SK-N-SH (cell line): ENCODE data around the gene PPP1R15A. TPM values are rescaled to one million over a fixed set of nuclear protein-coding genes. Genes with fewer than 3 reads are reported as not detected.

Experiments
- CTCF ChIA-PET: fragments of 300-600, 350-600 bp; formaldehyde crosslinking; extraction: SDS; loops from one replicate; lab custom pipeline; 2021; lab: Yijun Ruan, JAX
- POLR2A ChIA-PET: fragments of 350-600 bp; sonication (Branson Sonifier 250); formaldehyde crosslinking; extraction: SDS; loops from one replicate; lab custom pipeline; 2020; ENCODE audit warnings: antibody characterized with exemption, inconsistent platforms; lab: Yijun Ruan, JAX
- DNase-seq: peaks from one replicate; pipeline ENCODE4 v3.0.0; 2012
- H2AFZ ChIP-seq: fragments of 200-600 bp; sonication (generic); 2 replicates; pipeline ENCODE4 v1.8.1; 2016; ENCODE audit warnings: antibody characterized with exemption, mild to moderate bottlenecking, low read depth
- H3F3A ChIP-seq: fragments of 200-600 bp; sonication (generic); replicated peaks from 2 replicates; pipeline ENCODE3; 2016; ENCODE audit warnings: antibody characterized with exemption, mild to moderate bottlenecking; ENCODE audit not compliant: insufficient read depth
- H3K27ac ChIP-seq, 2 experiments: fragments of 200-500 bp in 1 of 2; fragments of 200-600 bp in 1 of 2; sonication (Bioruptor generic) in 1 of 2; sonication (generic), shearing (Covaris generic) in 1 of 2; 2 replicates each; pipeline versions ENCODE4 v1.5.1 to v1.6.1; 2014 to 2016; ENCODE audit warnings: low read depth in 2 of 2, inconsistent platforms in 1 of 2, low read length in 1 of 2, mild to moderate bottlenecking in 1 of 2, mixed read lengths in 1 of 2
- H3K27me3 ChIP-seq: fragments of 200-600 bp; sonication (generic), shearing (Covaris generic); 2 replicates; pipeline ENCODE4 v1.6.1; 2016; ENCODE audit warnings: mixed run types; ENCODE audit not compliant: insufficient read depth
- H3K36me3 ChIP-seq, 2 experiments: fragments of 200-500 bp in 1 of 2; fragments of 200-600 bp in 1 of 2; sonication (Bioruptor generic) in 1 of 2; sonication (generic) in 1 of 2; replicated peaks in 1 of 2; 2 replicates each; pipeline versions ENCODE3 to v1.5.1; 2014 to 2016; ENCODE audit warnings: low read length in 1 of 2, mild to moderate bottlenecking in 1 of 2; ENCODE audit not compliant: insufficient read depth in 2 of 2, control insufficient read depth in 1 of 2
- H3K4me1 ChIP-seq, 2 experiments: fragments of 200-500 bp in 1 of 2; fragments of 200-600 bp in 1 of 2; sonication (Bioruptor generic) in 1 of 2; sonication (generic), shearing (Covaris generic) in 1 of 2; 2 replicates each; pipeline versions ENCODE4 v1.5.1 to v1.6.1; 2014 to 2016; ENCODE audit warnings: low read depth in 1 of 2, low read length in 1 of 2, mixed run types in 1 of 2; ENCODE audit not compliant: insufficient read depth in 2 of 2, control insufficient read depth in 1 of 2
- H3K4me2 ChIP-seq: fragments of 200-600 bp; sonication (generic), shearing (Covaris generic); 2 replicates; pipeline ENCODE4 v1.6.1; 2017; ENCODE audit warnings: mixed run types
- H3K4me3 ChIP-seq, 2 experiments: fragments of 200-500 bp in 1 of 2; fragments of 200-600 bp in 1 of 2; sonication (Bioruptor generic) in 1 of 2; sonication (generic), shearing (Covaris generic) in 1 of 2; 2 replicates each; pipeline versions ENCODE4 v1.5.1 to v1.8.1; 2014 to 2016; ENCODE audit warnings: low read depth in 2 of 2, inconsistent platforms in 1 of 2, low read length in 1 of 2, mild to moderate bottlenecking in 1 of 2, mixed read lengths in 1 of 2, moderate library complexity in 1 of 2
- H3K79me2 ChIP-seq: fragments of 200-600 bp; sonication (generic); 2 replicates; pipeline ENCODE4 v1.8.1; 2017; ENCODE audit warnings: mild to moderate bottlenecking; ENCODE audit not compliant: insufficient read depth
- H3K9ac ChIP-seq: fragments of 200-600 bp; sonication (generic); 2 replicates; pipeline ENCODE4 v1.6.1; 2017; ENCODE audit warnings: mixed run types
- H3K9me2 ChIP-seq: fragments of 200-600 bp; sonication (generic); 2 replicates; pipeline ENCODE4 v1.6.1; 2017; ENCODE audit warnings: mixed run types
- H3K9me3 ChIP-seq: fragments of 200-600 bp; sonication (generic); 2 replicates; pipeline ENCODE4 v1.6.1; 2017; ENCODE audit warnings: mixed run types, mild to moderate bottlenecking, moderate library complexity
- H4K20me1 ChIP-seq: fragments of 200-600 bp; sonication (generic); 2 replicates; pipeline ENCODE4 v1.6.1; 2017; ENCODE audit warnings: mild to moderate bottlenecking, mixed run types; ENCODE audit not compliant: insufficient read depth
- ELF1 ChIP-seq: IDR thresholded peaks from 2 replicates; pipeline ENCODE4 v1.4.0; 2012
- FOXJ3 ChIP-seq: sonication (generic); formaldehyde crosslinking; IDR thresholded peaks from 2 replicates; pipeline ENCODE4 v1.5.1; 2020; ENCODE audit warnings: mild to moderate bottlenecking, missing genetic modification reagents
- GABPA ChIP-seq: IDR thresholded peaks from 2 replicates; pipeline ENCODE4 v1.4.0; 2012; ENCODE audit warnings: low read depth, mild to moderate bottlenecking
- GATA2 ChIP-seq: sonication (generic); formaldehyde crosslinking; IDR thresholded peaks from 2 replicates; pipeline ENCODE4 v1.5.0; 2020; ENCODE audit warnings: mild to moderate bottlenecking, missing genetic modification reagents
- IRF3 ChIP-seq: fragments of 150-350 bp; IDR thresholded peaks from 2 replicates; pipeline ENCODE4 v1.6.1; 2016; ENCODE audit warnings: mild to moderate bottlenecking, low read depth, low read length
- MEF2A ChIP-seq: IDR thresholded peaks from 2 replicates; pipeline ENCODE4 v1.4.0; 2012; ENCODE audit warnings: low read depth, borderline replicate concordance
- NFIC ChIP-seq: IDR thresholded peaks from 2 replicates; pipeline ENCODE4 v1.4.0; 2012; ENCODE audit warnings: borderline replicate concordance
- PBX3 ChIP-seq: IDR thresholded peaks from 2 replicates; pipeline ENCODE4; 2012
- POLR2AphosphoS5 ChIP-seq: IDR thresholded peaks from 2 replicates; pipeline ENCODE4 v1.6.1; 2012; ENCODE audit warnings: low read depth, low read length
- RCOR1 ChIP-seq: fragments of 150-350 bp; IDR thresholded peaks from 2 replicates; pipeline ENCODE4 v1.6.1; 2017; ENCODE audit warnings: antibody characterized with exemption, low read length
- REST ChIP-seq: IDR thresholded peaks from 2 replicates; pipeline ENCODE4 v1.6.1; 2012; ENCODE audit warnings: mild to moderate bottlenecking, low read depth, low read length, moderate library complexity
- RFX5 ChIP-seq: IDR thresholded peaks from 2 replicates; pipeline ENCODE4 v1.6.1; 2012; ENCODE audit warnings: mild to moderate bottlenecking, improper control_type of control experiment, low read length
- RXRA ChIP-seq: IDR thresholded peaks from 2 replicates; pipeline ENCODE4 v1.4.0; 2012; ENCODE audit warnings: low read depth, mild to moderate bottlenecking, borderline replicate concordance
- TCF12 ChIP-seq: IDR thresholded peaks from 2 replicates; pipeline ENCODE4 v1.4.0; 2012
- USF2 ChIP-seq: fragments of 150-350 bp; IDR thresholded peaks from 2 replicates; pipeline ENCODE4 v1.6.1; 2017; ENCODE audit warnings: antibody characterized with exemption, low read length, low read depth, borderline replicate concordance
- YY1 ChIP-seq: IDR thresholded peaks from 2 replicates; pipeline ENCODE4 v1.4.0; 2012; ENCODE audit warnings: low read depth, mild to moderate bottlenecking
- WGBS: methylation state at CpG from one replicate; pipeline ENCODE4 v1.1.6; 2017; ENCODE audit warnings: low lambda C conversion rate; 5-methylcytosine and 5-hydroxymethylcytosine counted together
- polyA plus RNA-seq, 3 experiments: library from polyadenylated mRNA; depleted of rRNA; stranded (reverse); fragments of >200 nt; gene quantifications; 2 replicates each; pipeline ENCODE4 v1.2.3, GENCODE V29; 2012

Gene PPP1R15A
- polyA plus RNA-seq, 1 of the 3 experiments (the other 2 are of a cell fraction): 73.7 TPM

- CTCF ChIA-PET: interaction anchor here (1.1 kb wide), 1 partner anchor 33 kb away, joined by 3 read pairs; no protein-coding TSS in a partner anchor
- no peak overlapping the region for H3K4me2 ChIP-seq
- H3F3A ChIP-seq: peaks cover 62% of the 10 kb centered on the region
- H3K9me3 ChIP-seq: no peaks in the 10 kb centered on the region
- no peak for TF ChIP-seq GABPA
- no peak for TF ChIP-seq YY1
- TF ChIP-seq POLR2AphosphoS5: no peak
- TF ChIP-seq IRF3: no peak
- no peak for TF ChIP-seq RXRA
- no peak for TF ChIP-seq RFX5
- no peak for TF ChIP-seq USF2
- no peak for TF ChIP-seq TCF12
- TF ChIP-seq MEF2A: no peak
- no peak for TF ChIP-seq PBX3
- peaks cover 63% of the 10 kb centered on the region for H3K79me2 ChIP-seq
- POLR2A ChIA-PET: no interaction called here
- peaks cover 29 to 81% of the 10 kb centered on the region in 2 experiments for H3K36me3 ChIP-seq
- 96% methylated on average over 6 of the region's 6 CpGs for WGBS
- no peak overlapping the region for H2AFZ ChIP-seq
- no peaks in the 10 kb centered on the region for H3K27me3 ChIP-seq
- no peak overlapping the region; a peak in 1 of 4 replicates for H3K27ac ChIP-seq
- H3K9me2 ChIP-seq: no peaks in the 10 kb centered on the region
- H4K20me1 ChIP-seq: peaks cover 59% of the 10 kb centered on the region
- peaks cover 12 to 26% of the 10 kb centered on the region in 2 experiments; a peak in 3 of 4 replicates for H3K4me1 ChIP-seq
- H3K4me3 ChIP-seq: no peak overlapping the region
- H3K9ac ChIP-seq: no peak overlapping the region
- no peak for DNase-seq
Observed at GRCh38 chr19:48877855-48878195, 5.6 kb downstream of the PPP1R15A start.

DNA sequence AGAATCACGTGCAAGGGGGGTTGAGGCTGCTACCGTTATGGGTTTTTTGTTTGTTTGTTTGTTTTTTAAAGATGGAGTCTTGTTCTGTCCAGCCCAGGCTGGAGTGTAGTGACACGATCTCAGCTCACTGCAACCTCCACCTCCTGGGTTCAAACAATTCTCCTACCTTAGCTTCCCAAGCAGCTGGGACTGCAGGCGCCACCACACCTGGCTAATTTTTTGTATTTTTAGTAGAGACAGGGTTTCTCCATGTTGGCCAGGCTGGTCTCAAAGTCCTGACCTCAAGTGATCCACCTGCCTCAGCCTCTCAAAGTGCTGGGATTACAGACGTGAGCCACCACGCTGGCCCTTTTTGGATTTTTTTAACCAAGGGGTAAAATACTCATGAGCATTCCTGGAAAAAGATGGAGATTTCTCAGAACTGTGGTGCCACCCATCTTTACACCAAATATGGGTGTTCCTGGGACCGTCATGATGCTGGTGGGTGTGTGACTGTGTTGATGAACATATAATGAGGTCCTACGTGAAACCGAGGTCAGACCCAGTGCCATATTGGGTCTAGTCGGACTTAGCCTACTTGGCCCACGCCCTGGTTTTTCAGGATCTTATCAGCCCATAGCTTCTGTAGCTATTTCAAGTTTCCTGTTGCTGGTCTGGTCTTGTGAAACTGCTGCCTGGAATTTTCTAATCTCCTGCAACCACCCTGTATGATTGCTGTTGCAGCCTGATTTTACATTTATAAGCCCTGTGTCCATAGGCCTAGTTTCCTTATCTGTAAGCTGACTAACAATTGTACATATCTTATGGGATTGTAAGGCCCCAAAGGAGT lies 6.2 kb downstream of the PPP1R15A start:
- WGBS: 95% methylated on average over 11 of the region's 11 CpGs
- no peak overlapping the region for H2AFZ ChIP-seq
- H3K4me3 ChIP-seq: no peak overlapping the region
- CTCF ChIA-PET: interaction anchor here (0.6 to 1.2 kb wide), 3 partner anchors 33 to 692 kb away, joined by 3 read pairs; no protein-coding TSS in a partner anchor
- peaks cover 57% of the 10 kb centered on the region for H3K79me2 ChIP-seq
- peaks cover 55% of the 10 kb centered on the region for H4K20me1 ChIP-seq
- no peak overlapping the region for H3K4me2 ChIP-seq
- peaks cover 12 to 22% of the 10 kb centered on the region in 2 experiments; a peak in 3 of 4 replicates for H3K4me1 ChIP-seq
- DNase-seq: no peak
- no peak overlapping the region for H3K9ac ChIP-seq
- H3K9me3 ChIP-seq: no peaks in the 10 kb centered on the region
- H3K36me3 ChIP-seq: peaks cover 27 to 77% of the 10 kb centered on the region in 2 experiments
- no peaks in the 10 kb centered on the region for H3K9me2 ChIP-seq
- H3K27ac ChIP-seq: no peak overlapping the region; a peak in 1 of 4 replicates
- no peaks in the 10 kb centered on the region for H3K27me3 ChIP-seq
- peaks cover 59% of the 10 kb centered on the region for H3F3A ChIP-seq
- POLR2A ChIA-PET: interaction anchor here (0.5 to 0.6 kb wide), 2 partner anchors 60 to 1070 kb away, joined by 3 read pairs; no protein-coding TSS in a partner anchor
- TF ChIP-seq MEF2A (no peak), REST (no peak), USF2 (no peak), RCOR1 (no peak), FOXJ3 (CRISPR knock-in tag) (no peak), NFIC (no peak), YY1 (no peak), RFX5 (no peak), ELF1 (no peak), GATA2 (no peak), PBX3 (no peak)
